ENCODE results near the gene GIMAP8. TPM values are rescaled to one million over a fixed set of nuclear protein-coding genes. Genes with fewer than 3 reads are reported as not detected.

GIMAP8 gene
- total and polyA plus RNA-seq, 12 donors = 13.4 to 39.4 (median 17.9) TPM

- WGBS, 2 donors = 79 to 83% methylated on average over 2 of the region's 2 CpGs
- Histone ChIP-seq H3K4me3 (no peak overlapping the region), H3K27me3 (no peaks in the 10 kb centered on the region), H3K4me1 (peaks cover 0 to 25% (median 3%) of the 10 kb centered on the region in 9 donors), H3K9me3 (peaks cover 0 to 4% (median 0%) of the 10 kb centered on the region in 11 donors), H3K36me3 (no peaks in the 10 kb centered on the region), H3K27ac (no peak overlapping the region)
- intact Hi-C loops (cut with DNase I) = loop anchor here in 1 of 10 donors (10.0 kb wide), 1 partner anchor 244 kb away; no protein-coding TSS in a partner anchor
- TF ChIP-seq CTCF (IDR thresholded peaks at IDR 0.05) = no peak
- DNase-seq (no peak), ATAC-seq (no peak)
Measured at GRCh38 chr7:150511048-150511447, 60.6 kb downstream of the GIMAP8 start.

- WGBS, 2 donors = 95 to 96% methylated on average over 17 of the region's 17 CpGs
- peak overlapping the region in 6 of 10 donors; percentile 41 to 68 (median 61) for H3K4me3 ChIP-seq
- ATAC-seq = no peak
- H3K27ac ChIP-seq = peak overlapping the region; percentile 60 to 95 (median 80)
- H3K36me3 ChIP-seq = no peaks in the 10 kb centered on the region
- H3K9me3 ChIP-seq = peaks cover 0 to 4% (median 0%) of the 10 kb centered on the region in 11 donors
- no peak for DNase-seq
- intact Hi-C loops (cut with DNase I) = loop anchor here in 1 of 10 donors (10.0 kb wide), 1 partner anchor 241 kb away; no protein-coding TSS in a partner anchor
- H3K4me1 ChIP-seq = peaks cover 0 to 25% (median 3%) of the 10 kb centered on the region in 9 donors
- H3K27me3 ChIP-seq = no peaks in the 10 kb centered on the region
- TF ChIP-seq CTCF (IDR thresholded peaks at IDR 0.05) = no peak
Measured at GRCh38 chr7:150513758-150514157, 63.3 kb downstream of the GIMAP8 start.

DNA sequence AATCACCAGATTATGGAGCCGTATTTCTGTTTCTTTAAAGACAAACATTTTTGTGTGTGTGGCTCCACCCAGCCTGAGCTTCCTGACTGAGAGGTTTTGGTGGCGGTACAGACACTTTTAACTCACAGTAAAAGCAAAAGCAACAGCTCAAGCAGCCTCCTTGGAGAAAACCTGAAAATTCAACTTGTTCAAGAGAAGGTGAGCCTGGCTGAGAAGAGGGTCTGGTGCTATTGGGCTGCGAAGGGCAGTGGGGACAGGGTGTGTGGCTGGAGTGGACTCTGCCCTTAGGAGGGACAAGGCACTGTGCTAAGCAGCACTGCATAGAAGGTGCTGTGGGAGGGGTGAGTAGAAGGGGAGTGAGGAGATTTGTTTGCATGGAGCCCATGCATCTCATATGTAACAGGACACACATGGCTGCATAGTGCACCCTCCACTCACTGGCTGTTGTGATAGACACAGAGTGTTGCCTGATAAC is 64.4 kb downstream of the GIMAP8 start, which contains the start of gene GIMAP7:
Gene GIMAP7 (plus strand): TSS at position 125 of the 475 bp plus-strand sequence. CDS start 5,103 bp downstream, outside the sequence.
- peak in 1 of 2 donors; percentile 38 for DNase-seq
- intact Hi-C loops (cut with DNase I) = loop anchor here in 5 of 10 donors (5.0 to 10.0 kb wide), 8 partner anchors 32 to 240 kb away; partner anchors contain the start of genes GIMAP8 (in 3 of the 5), GIMAP4 (in 2 of the 5), GIMAP5 (in 1 of the 5) and GIMAP6 (in 1 of the 5)
- 52 to 73% methylated on average over 3 of the region's 3 CpGs for WGBS, 2 donors

More for the DNA sequence above, 64.4 kb downstream of the GIMAP8 start, which contains the start of gene GIMAP7:
- peak; percentile 54 to 83 (median 80) for ATAC-seq
- Histone ChIP-seq H3K4me1 (peaks cover 0 to 25% (median 3%) of the 10 kb centered on the region in 9 donors), H3K9me3 (peaks cover 0 to 4% (median 0%) of the 10 kb centered on the region in 11 donors), H3K4me3 (peak within 1 kb of the TSS; percentile 32 to 68 (median 56)), H3K27ac (peak within 1 kb of the TSS; percentile 60 to 95 (median 80)), H3K36me3 (peaks cover 0 to 4% (median 0%) of the 10 kb centered on the region in 9 donors), H3K27me3 (no peaks in the 10 kb centered on the region)
- TF ChIP-seq CTCF (IDR thresholded peaks at IDR 0.05) = no peak
